Kidney epithelial cell (primary cell): ENCODE data around the gene FOXP1. TPM values are rescaled to one million over a fixed set of nuclear protein-coding genes. Genes with fewer than 3 reads are reported as not detected.

ENCODE experiments used
- DNase-seq: peaks from one replicate; pipeline ENCODE4 v3.0.0-alpha.2; 2010; ENCODE audit warnings: low read depth
- H3K27me3 ChIP-seq: 2 replicates; pipeline ENCODE4 v1.6.0; 2011; ENCODE audit warnings: low read length; ENCODE audit not compliant: control insufficient read depth, insufficient read depth
- H3K36me3 ChIP-seq: 2 replicates; pipeline ENCODE4 v1.5.1; 2011; ENCODE audit warnings: low read length; ENCODE audit not compliant: control insufficient read depth, insufficient read depth
- H3K4me3 ChIP-seq: 2 replicates; pipeline ENCODE4 v1.5.1; 2011; ENCODE audit warnings: low read depth, mild to moderate bottlenecking, control low read depth, low read length
- total RNA-seq: library from RNA; depleted of rRNA; stranded (reverse); fragments of >200 nt; gene quantifications from 2 replicates; pipeline ENCODE4 v1.2.3, GENCODE V29; 2015
- TF ChIP-seq, protein P1 (sequence below): IDR thresholded peaks from 2 replicates; pipeline ENCODE4 v1.5.1; 2011; ENCODE audit warnings: mild to moderate bottlenecking, moderate library complexity, low read length, control low read depth, inconsistent platforms; ENCODE audit not compliant: insufficient read depth, poor library complexity, severe bottlenecking

FOXP1 gene
- total RNA-seq, 1 donor from 2014 or later: 75.0 TPM

- H3K36me3 ChIP-seq: peaks cover 2% of the 10 kb centered on the region
- TF ChIP-seq, protein P1, sequence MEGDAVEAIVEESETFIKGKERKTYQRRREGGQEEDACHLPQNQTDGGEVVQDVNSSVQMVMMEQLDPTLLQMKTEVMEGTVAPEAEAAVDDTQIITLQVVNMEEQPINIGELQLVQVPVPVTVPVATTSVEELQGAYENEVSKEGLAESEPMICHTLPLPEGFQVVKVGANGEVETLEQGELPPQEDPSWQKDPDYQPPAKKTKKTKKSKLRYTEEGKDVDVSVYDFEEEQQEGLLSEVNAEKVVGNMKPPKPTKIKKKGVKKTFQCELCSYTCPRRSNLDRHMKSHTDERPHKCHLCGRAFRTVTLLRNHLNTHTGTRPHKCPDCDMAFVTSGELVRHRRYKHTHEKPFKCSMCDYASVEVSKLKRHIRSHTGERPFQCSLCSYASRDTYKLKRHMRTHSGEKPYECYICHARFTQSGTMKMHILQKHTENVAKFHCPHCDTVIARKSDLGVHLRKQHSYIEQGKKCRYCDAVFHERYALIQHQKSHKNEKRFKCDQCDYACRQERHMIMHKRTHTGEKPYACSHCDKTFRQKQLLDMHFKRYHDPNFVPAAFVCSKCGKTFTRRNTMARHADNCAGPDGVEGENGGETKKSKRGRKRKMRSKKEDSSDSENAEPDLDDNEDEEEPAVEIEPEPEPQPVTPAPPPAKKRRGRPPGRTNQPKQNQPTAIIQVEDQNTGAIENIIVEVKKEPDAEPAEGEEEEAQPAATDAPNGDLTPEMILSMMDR: no peak
- no peak overlapping the region for H3K4me3 ChIP-seq
- H3K27me3 ChIP-seq: no peaks in the 10 kb centered on the region
- no peak for DNase-seq
These were observed 590.8 kb downstream of the FOXP1 start for GRCh38 chr3:70992562-70993204.

GRCh38 chr3:70992131-70992530 lies 591.4 kb downstream of the FOXP1 start:
- H3K27me3 ChIP-seq: no peaks in the 10 kb centered on the region
- no peak overlapping the region for H3K4me3 ChIP-seq
- H3K36me3 ChIP-seq: peaks cover 2% of the 10 kb centered on the region
- TF ChIP-seq, protein P1: no peak
- no peak for DNase-seq

DNA sequence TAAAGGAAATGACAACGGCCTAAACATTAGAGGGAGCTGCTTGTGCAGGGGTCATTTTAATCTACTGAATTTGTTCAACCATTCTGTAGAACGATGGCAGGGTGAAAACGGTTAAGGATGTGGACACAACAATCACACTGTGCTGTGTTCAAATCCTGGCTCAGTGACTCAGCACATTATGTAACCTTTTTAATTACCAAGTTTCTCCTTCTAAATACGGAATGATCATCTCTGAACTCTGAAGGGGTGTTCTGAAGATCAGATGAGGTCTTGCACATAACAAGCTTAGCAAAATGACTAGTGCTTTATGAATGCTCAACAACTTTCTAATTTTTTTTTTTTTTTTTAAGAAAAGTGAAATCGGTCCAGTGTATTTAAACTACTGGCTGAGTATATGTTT lies 592.8 kb downstream of the FOXP1 start:
- no peak for DNase-seq
- Histone ChIP-seq H3K27me3 (no peaks in the 10 kb centered on the region), H3K36me3 (peaks cover 2% of the 10 kb centered on the region), H3K4me3 (no peak overlapping the region)
- TF ChIP-seq, protein P1: no peak

GRCh38 chr3:70990185-70990584 lies 593.3 kb downstream of the FOXP1 start:
- TF ChIP-seq, protein P1: no peak
- DNase-seq: no peak
- Histone ChIP-seq H3K36me3 (peaks cover 2% of the 10 kb centered on the region), H3K4me3 (no peak overlapping the region), H3K27me3 (no peaks in the 10 kb centered on the region)

DNA sequence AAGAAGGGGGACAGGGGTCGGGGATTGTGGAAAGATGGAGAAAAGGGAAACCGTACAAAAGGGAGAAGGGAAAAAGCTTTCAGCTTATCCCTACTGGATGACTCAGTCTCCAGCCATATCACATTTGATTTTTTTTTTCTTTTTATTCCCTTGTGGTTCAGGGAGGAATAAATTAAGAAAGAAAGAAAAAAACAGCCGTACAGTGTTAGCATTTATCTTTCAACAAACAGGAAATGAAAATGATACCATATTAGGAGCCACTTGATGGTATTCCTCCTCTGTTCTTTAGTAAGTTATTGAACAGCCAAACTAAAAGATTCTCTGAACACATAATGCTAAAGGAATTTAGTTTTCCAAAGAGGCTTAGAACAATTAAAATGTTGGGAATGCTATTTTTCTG lies 594.4 kb downstream of the FOXP1 start:
- no peak overlapping the region for H3K4me3 ChIP-seq
- TF ChIP-seq, protein P1: no peak
- peak; percentile 64 for DNase-seq
- H3K36me3 ChIP-seq: peaks cover 2% of the 10 kb centered on the region
- no peaks in the 10 kb centered on the region for H3K27me3 ChIP-seq

- no peaks in the 10 kb centered on the region for H3K27me3 ChIP-seq
- H3K4me3 ChIP-seq: no peak overlapping the region
- H3K36me3 ChIP-seq: peaks cover under 1% of the 10 kb centered on the region
- no peak for DNase-seq
- TF ChIP-seq, protein P1: no peak
These were observed 595.4 kb downstream of the FOXP1 start for GRCh38 chr3:70988111-70988510.
